ENCODE measurements around the gene SPOCD1.
A peak's percentile ranks its signal among the peaks of the same experiment; 100 is the strongest.

The SPOCD1 gene

GRCh38 chr1:31768407-31768907 is 47.4 kb downstream of the SPOCD1 start:
- H3K4me3 ChIP-seq (ENCODE audit: low read depth, low read length) = no peak overlapping the region
- TF ChIP-seq, protein P1, sequence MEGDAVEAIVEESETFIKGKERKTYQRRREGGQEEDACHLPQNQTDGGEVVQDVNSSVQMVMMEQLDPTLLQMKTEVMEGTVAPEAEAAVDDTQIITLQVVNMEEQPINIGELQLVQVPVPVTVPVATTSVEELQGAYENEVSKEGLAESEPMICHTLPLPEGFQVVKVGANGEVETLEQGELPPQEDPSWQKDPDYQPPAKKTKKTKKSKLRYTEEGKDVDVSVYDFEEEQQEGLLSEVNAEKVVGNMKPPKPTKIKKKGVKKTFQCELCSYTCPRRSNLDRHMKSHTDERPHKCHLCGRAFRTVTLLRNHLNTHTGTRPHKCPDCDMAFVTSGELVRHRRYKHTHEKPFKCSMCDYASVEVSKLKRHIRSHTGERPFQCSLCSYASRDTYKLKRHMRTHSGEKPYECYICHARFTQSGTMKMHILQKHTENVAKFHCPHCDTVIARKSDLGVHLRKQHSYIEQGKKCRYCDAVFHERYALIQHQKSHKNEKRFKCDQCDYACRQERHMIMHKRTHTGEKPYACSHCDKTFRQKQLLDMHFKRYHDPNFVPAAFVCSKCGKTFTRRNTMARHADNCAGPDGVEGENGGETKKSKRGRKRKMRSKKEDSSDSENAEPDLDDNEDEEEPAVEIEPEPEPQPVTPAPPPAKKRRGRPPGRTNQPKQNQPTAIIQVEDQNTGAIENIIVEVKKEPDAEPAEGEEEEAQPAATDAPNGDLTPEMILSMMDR (IDR thresholded peaks at IDR 0.05; ENCODE audit: insufficient read depth, low read length, missing control alignments) = no peak
- DNase-seq (ENCODE audit: low read depth, low spot score) = no peak
- POLR2A ChIA-PET = no interaction called here
- CTCF ChIA-PET = interaction anchor here (0.8 to 2.2 kb wide), 5 partner anchors 9 to 52 kb away, joined by 3 to 5 read pairs (median 4); no protein-coding TSS in a partner anchor

DNA sequence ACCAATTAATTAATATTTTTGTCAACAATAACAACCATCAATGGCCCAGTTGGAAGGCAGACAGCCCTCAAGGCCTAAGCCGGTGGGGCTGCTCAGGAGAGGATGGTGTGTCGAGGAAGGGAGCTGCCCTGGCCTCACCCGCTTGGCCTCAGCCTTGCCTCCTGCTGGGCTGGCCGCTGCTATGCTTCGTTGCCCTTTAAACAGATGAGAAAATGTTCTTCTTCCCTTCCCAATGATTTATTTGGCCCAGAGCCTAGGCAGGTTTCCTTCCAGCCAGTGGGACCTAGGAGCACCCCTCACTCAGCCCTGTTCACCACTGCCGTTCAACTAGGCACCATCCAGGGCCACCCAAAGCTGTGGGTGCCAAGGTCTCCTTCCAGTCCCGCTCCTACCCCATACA is 48.6 kb downstream of the SPOCD1 start:
- TF ChIP-seq, protein P1 (IDR thresholded peaks at IDR 0.05; ENCODE audit: insufficient read depth, low read length, missing control alignments) = no peak
- ChIA-PET POLR2A (no interaction called here), CTCF (interaction anchor here (1.0 to 3.1 kb wide), 4 partner anchors 12 to 51 kb away, joined by 3 to 21 read pairs (median 4); no protein-coding TSS in a partner anchor)
- DNase-seq (ENCODE audit: low read depth, low spot score) = no peak
- no peak overlapping the region for H3K4me3 ChIP-seq (ENCODE audit: low read depth, low read length)

GRCh38 chr1:31765516-31765915 is 50.3 kb downstream of the SPOCD1 start:
- CTCF ChIA-PET = interaction anchor here (1.0 to 3.1 kb wide), 7 partner anchors 9 to 199 kb away, joined by 3 to 21 read pairs (median 5); no protein-coding TSS in a partner anchor
- TF ChIP-seq, protein P1 (IDR thresholded peaks at IDR 0.05; ENCODE audit: insufficient read depth, low read length, missing control alignments) = no peak
- DNase-seq (ENCODE audit: low read depth, low spot score) = no peak
- no peak overlapping the region for H3K4me3 ChIP-seq (ENCODE audit: low read depth, low read length)
- POLR2A ChIA-PET = no interaction called here

- TF ChIP-seq, protein P1 (IDR thresholded peaks at IDR 0.05; ENCODE audit: insufficient read depth, low read length, missing control alignments) = peak; percentile 5
- POLR2A ChIA-PET = interaction anchor here (0.7 kb wide), 1 partner anchor 72 kb away, joined by 3 read pairs; no protein-coding TSS in a partner anchor
- DNase-seq (ENCODE audit: low read depth, low spot score) = no peak
- H3K4me3 ChIP-seq (ENCODE audit: low read depth, low read length) = peak overlapping the region; percentile 70; the same call in 1 of the 2 replicates
- CTCF ChIA-PET = interaction anchor here (1.0 to 3.1 kb wide), 5 partner anchors 10 to 199 kb away, joined by 3 to 21 read pairs (median 6); no protein-coding TSS in a partner anchor
Observed at GRCh38 chr1:31765041-31765467, 50.8 kb downstream of the SPOCD1 start.

GRCh38 chr1:31764312-31765040 is 51.3 kb downstream of the SPOCD1 start, which contains the start of gene ADGRB2:
ADGRB2 (minus strand) TSS chr1:31764340; CDS start chr1:31757221, 7,119 bp downstream.
- TF ChIP-seq, protein P1 (IDR thresholded peaks at IDR 0.05; ENCODE audit: insufficient read depth, low read length, missing control alignments) = no peak
- DNase-seq (ENCODE audit: low read depth, low spot score) = no peak
- peak within 1 kb of the TSS; percentile 70 for H3K4me3 ChIP-seq (ENCODE audit: low read depth, low read length)
- POLR2A ChIA-PET = interaction anchor here (0.7 kb wide), 1 partner anchor 71 kb away, joined by 3 read pairs; no protein-coding TSS in a partner anchor
- CTCF ChIA-PET = interaction anchor here (0.8 to 3.1 kb wide), 9 partner anchors 10 to 200 kb away, joined by 3 to 21 read pairs (median 6); no protein-coding TSS in a partner anchor
